ENCODE measurements around the gene OR8G1.

The OR8G1 gene

GRCh38 chr11:124297921-124298320, 57.0 kb downstream of the OR8G1 start:
- TF ChIP-seq CTCF (IDR thresholded peaks at IDR 0.05) (no peak), ZFX (IDR thresholded peaks at IDR 0.05; ENCODE audit: borderline replicate concordance) (no peak)
- H3K27ac ChIP-seq: no peak overlapping the region

GRCh38 chr11:124301548-124301947, 60.7 kb downstream of the OR8G1 start:
- TF ChIP-seq CTCF (IDR thresholded peaks at IDR 0.05) (no peak), ZFX (IDR thresholded peaks at IDR 0.05; ENCODE audit: borderline replicate concordance) (no peak)
- no peak overlapping the region for H3K27ac ChIP-seq

- H3K27ac ChIP-seq: no peak overlapping the region
These were observed 61.6 kb downstream of the OR8G1 start for GRCh38 chr11:124302347-124303125.

More at GRCh38 chr11:124302347-124303125, 61.6 kb downstream of the OR8G1 start:
- TF ChIP-seq ZFX (IDR thresholded peaks at IDR 0.05; ENCODE audit: borderline replicate concordance): no peak
- TF ChIP-seq CTCF (IDR thresholded peaks at IDR 0.05): no peak

All from 22Rv1 (cell line).